Left renal cortex interstitium (tissue), 4 donors: ENCODE results near the gene HAT1. TPM values are rescaled to one million over a fixed set of nuclear protein-coding genes. Genes with fewer than 3 reads are reported as not detected.
"Not testable (repeated sequence)": the region's sequence is repeated elsewhere in the genome, so short reads cannot be mapped to it uniquely, and the experiment has no call there.

ENCODE experiments used
- DNase-seq, 4 donors: peaks; one replicate each; pipeline ENCODE4 v3.0.0-alpha.2; 2013; ENCODE audit warnings: low read depth in 4 of 4, low spot score in 2 of 4, missing footprints in 1 of 4
- polyA plus RNA-seq, 4 donors: library from polyadenylated mRNA; unstranded; fragments of 120-200 nt; gene quantifications; one replicate each; pipeline ENCODE4 v1.2.1, GENCODE V29; 2013; ENCODE audit not compliant: insufficient read length in 4 of 4

The HAT1 gene, protein sequence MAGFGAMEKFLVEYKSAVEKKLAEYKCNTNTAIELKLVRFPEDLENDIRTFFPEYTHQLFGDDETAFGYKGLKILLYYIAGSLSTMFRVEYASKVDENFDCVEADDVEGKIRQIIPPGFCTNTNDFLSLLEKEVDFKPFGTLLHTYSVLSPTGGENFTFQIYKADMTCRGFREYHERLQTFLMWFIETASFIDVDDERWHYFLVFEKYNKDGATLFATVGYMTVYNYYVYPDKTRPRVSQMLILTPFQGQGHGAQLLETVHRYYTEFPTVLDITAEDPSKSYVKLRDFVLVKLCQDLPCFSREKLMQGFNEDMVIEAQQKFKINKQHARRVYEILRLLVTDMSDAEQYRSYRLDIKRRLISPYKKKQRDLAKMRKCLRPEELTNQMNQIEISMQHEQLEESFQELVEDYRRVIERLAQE
- polyA plus RNA-seq, result 10 to 100 TPM; 55.0 to 76.3 (median 64.4) TPM

GRCh38 chr2:171922230-171923022, at the start of gene HAT1:
TSS of gene HAT1 (plus strand) at chr2:171922461. CDS start at chr2:171922501, 40 bp downstream.
- DNase-seq, result peak; percentile 95 to 98 (median 96)

- no peak for DNase-seq
Observed at GRCh38 chr2:171874517-171874916, 47.7 kb upstream of the HAT1 start.

DNA sequence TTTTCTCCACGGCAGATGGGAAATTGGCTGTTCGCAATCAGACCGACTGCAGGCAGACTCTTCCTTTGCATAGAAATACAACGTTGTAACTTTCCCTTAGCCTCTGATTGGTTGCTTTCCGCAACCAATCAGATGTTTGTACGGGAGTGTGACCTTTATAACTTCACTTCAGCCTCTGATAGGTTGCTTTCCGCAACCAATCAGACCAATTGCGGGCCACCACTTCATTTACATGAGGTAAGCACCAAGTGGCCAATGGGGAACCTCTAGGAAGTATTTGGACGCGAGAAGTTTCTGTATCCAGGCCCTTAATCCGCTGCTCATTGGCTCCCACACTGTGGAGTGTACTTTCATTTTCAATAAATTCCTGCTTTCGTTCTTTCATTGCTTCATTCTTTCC, 47.3 kb upstream of the HAT1 start:
- no peak for DNase-seq

GRCh38 chr2:171878481-171878993, 43.7 kb upstream of the HAT1 start:
- DNase-seq, result no peak

DNA sequence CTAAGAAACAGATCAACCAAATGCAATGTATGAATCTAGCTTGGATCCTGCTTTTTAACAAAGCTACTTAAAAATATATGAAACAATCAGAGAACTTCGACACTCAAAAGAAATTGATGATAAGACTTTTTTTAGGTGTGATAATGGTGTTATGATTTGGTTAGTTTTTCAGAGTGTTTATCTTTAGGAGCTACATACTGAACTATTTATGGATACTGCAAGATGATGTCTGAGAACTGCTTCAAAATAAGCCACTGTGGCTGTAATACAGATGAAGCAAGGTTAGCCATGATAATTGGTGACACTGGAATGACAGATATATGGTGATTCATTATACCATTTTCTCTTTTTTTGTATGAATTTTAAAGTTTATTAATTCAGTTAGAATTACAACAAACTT, 42.4 kb upstream of the HAT1 start:
- no peak for DNase-seq

GRCh38 chr2:171880774-171881173, 41.5 kb upstream of the HAT1 start:
- DNase-seq, result no peak

GRCh38 chr2:171882089-171882769, 40.0 kb upstream of the HAT1 start:
- no peak for DNase-seq

DNA sequence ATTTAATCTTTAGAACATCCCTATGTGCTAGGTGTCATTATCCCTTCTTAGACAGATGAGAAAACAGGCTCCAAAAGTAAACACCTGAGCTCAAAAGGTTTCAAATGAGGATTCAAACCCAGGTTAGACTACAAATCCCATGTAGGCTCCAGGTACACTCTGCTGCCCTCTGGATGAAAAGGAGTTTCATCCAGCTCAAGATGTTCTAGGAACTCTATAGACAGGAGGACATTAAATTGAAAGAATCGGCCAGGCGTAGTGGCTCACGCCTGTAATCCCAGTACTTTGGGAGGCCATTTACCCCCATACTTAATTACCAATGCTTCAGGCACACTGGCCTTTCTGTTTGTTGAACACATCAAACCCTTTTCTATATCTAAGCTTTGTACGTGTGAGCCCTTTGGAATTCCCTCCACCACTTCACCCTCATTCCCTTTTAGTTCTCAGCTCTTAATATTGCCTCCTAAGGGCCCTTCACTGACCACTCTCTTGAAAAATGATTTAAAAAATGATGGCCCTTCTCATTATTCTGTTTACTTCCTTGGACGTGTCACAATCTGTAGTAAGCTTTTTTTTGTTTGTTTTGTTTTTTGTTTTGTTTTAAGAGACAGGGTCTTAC, 38.9 kb upstream of the HAT1 start:
- no peak for DNase-seq

GRCh38 chr2:171889333-171889732, 32.9 kb upstream of the HAT1 start:
- no peak for DNase-seq

DNA sequence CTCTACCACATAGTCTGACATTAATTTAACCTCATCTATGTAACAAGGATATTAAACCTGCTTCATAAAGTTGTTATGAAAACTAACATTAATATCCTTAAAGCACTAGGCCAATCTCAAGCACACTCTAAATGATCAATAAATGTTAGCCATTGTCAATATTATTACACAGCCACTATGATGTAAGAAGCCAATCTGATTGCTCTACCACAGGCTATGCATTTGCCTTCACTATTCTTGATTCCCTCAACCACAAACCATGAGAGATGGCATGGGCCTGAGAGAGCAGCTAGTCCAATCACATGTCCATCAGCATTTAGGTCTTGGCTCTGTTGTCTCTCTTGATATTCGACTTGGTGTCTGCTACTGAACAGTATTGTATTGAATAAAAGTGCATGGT, 32.5 kb upstream of the HAT1 start:
- no peak for DNase-seq

- DNase-seq, result no peak
Observed at GRCh38 chr2:171893196-171893823, 29.0 kb upstream of the HAT1 start.

DNA sequence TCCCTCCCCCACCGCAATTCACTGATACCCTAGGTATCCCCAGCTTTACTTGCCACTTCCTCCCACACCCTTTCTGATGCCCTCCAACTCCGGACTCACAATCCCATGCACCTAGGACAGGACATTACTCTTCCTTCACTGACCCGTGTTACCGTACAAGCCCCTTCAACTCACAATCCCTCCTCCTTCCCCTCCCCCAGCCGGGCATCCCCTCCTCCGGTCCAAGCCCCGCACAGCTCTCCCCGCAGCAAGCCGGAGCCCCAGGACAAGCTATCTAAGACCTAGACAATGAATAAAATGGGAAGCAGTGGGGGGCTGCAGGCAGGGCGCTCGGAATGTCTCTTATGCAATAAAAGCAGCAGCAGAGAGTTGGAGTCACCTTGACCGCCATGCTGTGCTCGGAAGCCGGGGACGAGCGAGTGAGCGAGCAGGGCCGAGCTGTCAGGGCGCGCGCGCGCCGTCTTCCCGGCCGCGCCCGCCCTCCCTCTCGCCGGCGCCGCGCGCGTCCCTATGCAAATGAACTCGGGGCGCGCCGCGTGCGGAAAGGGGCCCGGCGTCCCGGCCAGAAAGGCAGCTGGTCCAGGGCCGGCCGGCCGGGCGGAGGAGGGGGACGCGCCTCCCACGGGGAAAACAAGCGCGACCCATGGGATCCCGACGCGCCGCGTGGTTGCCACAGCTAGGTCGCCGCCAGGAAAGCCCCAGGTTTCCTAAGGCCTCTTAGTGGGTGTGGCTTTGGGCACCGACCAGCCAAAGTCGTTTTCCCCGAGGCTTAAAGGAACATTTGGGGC, 28.2 kb upstream of the HAT1 start, which contains the start of gene SLC25A12:
TSS of gene SLC25A12 (minus strand) at position 421 of the 788 bp plus-strand sequence. CDS start at position 391, 30 bp downstream.
- DNase-seq, result peak; percentile 63 to 79 (median 76)

- DNase-seq, result peak in 1 of 4 donors; percentile 3
Observed at GRCh38 chr2:171894612-171894947, 27.7 kb upstream of the HAT1 start.

DNA sequence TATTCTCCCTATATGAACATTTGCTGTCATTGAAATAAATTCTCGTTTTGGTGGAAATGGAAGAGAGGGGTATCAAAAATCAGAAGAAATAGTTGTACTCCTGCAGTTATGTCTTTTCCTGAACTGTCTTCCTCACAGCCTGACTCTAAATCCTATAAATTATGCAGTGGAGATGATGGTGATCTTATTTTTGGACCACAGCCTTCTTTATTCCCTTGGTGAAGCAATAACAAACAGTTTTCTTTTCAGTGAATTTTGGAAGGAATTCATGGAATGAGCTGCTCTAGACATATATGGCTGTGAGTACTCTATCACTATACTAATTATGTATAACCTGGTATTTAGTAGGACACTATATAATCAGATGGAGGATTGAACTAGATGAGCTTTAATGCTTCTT, 26.5 kb upstream of the HAT1 start:
- no peak for DNase-seq

DNA sequence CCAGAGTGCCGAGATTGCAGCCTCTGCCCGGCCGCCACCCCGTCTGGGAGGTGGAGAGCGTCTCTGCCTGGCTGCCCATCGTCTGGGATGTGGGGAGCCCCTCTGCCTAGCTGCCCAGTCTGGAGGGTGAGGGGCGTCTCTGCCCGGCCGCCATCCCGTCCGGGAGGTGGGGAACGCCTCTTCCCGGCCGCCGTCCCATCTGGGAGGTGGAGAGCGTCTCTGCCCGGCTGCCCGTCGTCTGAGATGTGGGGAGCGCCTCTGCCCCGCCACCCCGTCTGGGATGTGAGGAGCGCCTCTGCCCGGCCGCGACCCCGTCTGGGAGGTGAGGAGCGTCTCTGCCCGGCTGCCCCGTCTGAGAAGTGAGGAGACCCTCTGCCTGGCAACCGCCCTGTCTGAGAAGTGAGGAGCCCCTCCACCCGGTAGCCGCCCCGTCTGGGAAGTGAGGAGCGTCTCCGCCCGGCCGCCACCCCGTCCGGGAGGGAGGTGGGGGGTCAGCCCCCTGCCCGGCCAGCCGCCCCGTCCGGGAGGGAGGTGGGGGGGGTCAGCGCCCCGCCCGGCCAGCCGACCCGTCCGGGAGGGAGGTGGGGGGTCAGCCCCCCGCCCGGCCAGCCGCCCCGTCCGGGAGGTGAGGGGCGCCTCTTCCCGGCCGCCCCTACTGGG, 22.5 kb upstream of the HAT1 start:
- not testable (repeated sequence) for DNase-seq

DNA sequence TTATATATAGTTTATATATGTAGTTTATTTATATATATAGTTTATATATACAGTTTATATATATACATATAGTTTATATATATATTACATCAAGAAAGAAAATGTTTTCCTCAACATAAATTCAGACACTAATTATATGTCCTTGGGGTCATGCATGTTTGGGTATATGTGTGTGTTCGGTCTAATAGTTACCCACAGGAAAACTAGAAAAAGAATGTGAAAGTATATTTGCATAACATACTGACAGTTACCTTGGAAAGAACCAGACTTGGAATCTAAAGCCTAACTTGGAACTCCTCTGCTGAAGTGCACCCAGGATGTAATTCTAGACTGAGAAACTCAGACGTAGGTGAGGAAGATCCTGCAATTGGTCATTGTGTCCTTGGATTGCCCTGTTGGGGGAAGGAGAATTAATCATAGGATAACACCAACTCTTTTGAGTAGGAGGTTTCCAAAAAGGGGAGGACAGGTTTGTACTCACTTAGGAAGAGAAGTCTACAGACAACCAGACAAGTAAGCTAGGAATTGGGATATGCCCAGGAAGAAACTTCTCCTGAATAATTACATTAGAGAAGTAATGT, 19.3 kb upstream of the HAT1 start:
- no peak for DNase-seq

DNA sequence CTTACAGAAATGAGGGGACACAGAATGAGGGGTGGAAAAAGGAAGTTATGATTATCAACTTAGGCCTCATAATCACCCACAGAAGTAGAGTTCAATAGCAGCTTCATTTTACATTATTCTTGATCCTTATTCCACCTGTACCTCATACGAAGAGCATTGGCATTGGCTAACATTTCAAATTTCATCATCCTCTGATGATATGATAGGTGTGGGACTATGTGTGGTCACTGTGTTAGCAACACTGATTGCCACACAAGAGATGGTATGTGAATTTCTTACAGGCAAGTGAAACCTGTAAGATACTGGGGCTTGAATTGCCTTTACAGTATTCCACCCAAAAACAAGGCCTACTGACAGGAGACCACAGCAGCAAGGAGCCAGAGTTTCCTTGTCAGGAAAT, 14.0 kb upstream of the HAT1 start:
- no peak for DNase-seq

GRCh38 chr2:171909266-171909665, 13.0 kb upstream of the HAT1 start:
- DNase-seq, result no peak
